ENCODE data around the gene ATP8A2.

DNA sequence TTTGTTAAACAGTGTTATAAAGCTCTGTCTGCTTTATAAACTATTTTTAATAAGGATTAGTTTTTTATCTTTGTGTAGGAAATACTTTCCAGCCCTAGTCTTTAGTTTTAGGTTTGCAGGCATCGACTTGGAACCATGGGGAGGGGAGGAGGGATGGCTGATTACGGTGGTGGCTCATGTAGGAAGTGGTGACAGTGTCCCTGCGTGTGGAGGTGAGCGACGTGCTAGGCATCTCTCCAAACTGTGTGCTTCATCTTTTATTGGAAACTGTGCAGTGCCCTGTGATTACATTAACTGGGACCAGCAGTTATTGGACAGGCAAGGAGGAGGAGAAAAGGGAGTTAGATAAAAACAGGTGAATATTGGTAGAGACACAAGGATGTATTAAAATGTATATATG, 203.8 kb downstream of the ATP8A2 start:
- TF ChIP-seq POLR2A (IDR thresholded peaks at IDR 0.05; ENCODE audit: low read length) (no peak), GATA1 (IDR thresholded peaks at IDR 0.05; ENCODE audit: low read depth, low read length) (no peak)
